LNCAP (cell line): ENCODE results near the gene DHRS7B.

Source experiments
- CTCF ChIP-seq: fragments of 450-650 bp; IDR thresholded peaks from 2 replicates; pipeline ENCODE4 v1.5.1; 2017; ENCODE audit warnings: mild to moderate bottlenecking

DHRS7B gene

GRCh38 chr17:21194703-21195102, 67.9 kb downstream of the DHRS7B start:
- no peak for TF ChIP-seq CTCF

GRCh38 chr17:21196126-21196525, 69.4 kb downstream of the DHRS7B start:
- TF ChIP-seq CTCF, result no peak

- TF ChIP-seq CTCF, result no peak
Measured at GRCh38 chr17:21198411-21198810, 71.6 kb downstream of the DHRS7B start.

- TF ChIP-seq CTCF, result no peak
Measured at GRCh38 chr17:21199311-21199710, 72.5 kb downstream of the DHRS7B start.

GRCh38 chr17:21199856-21200255, 73.1 kb downstream of the DHRS7B start:
- no peak for TF ChIP-seq CTCF

GRCh38 chr17:21200590-21201297, 74.0 kb downstream of the DHRS7B start:
- no peak for TF ChIP-seq CTCF

GRCh38 chr17:21201298-21201595, 74.5 kb downstream of the DHRS7B start:
- TF ChIP-seq CTCF, result no peak

- no peak for TF ChIP-seq CTCF
Measured at GRCh38 chr17:21201874-21202273, 75.1 kb downstream of the DHRS7B start.
